ENCODE measurements around the gene SALL4. TPM values are rescaled to one million over a fixed set of nuclear protein-coding genes. Genes with fewer than 3 reads are reported as not detected.

SALL4 gene
- total and polyA plus RNA-seq, 2 donors (not counting 1 experiment from before 2014, with no cell fraction given) = 0.15 to 1.5 TPM

DNA sequence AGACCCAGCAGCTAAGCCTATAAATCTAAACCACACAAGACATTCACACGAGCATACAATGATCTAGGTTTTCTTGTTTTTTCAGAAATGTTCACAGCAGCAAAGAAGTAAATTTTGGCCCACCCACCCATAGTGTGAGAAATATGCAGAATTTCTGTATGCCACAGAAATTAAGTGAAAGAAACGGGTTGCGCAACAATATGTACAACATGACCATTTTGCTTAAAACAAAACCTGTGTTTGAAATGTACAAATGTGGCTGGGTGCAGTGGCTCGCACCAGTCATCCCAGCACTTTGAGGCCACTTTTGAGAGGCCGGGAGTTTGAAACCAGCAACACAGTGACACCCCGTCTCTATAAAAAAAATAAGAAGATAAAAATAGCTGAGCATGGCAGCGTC lies 9.4 kb downstream of the SALL4 start:
- no peak overlapping the region for H3K4me2 ChIP-seq (ENCODE audit: extremely low read depth, insufficient read depth, low read length)
- H3K79me2 ChIP-seq (ENCODE audit: control insufficient read depth, insufficient read depth, low read length) = no peaks in the 10 kb centered on the region
- no peak for DNase-seq (ENCODE audit: low read depth in 2 of 2)
- no peak overlapping the region for H3K9ac ChIP-seq (ENCODE audit: insufficient read depth, low read length)
- H3K36me3 ChIP-seq (ENCODE audit: control insufficient read depth, insufficient read depth, low read length) = no peaks in the 10 kb centered on the region
- no peaks in the 10 kb centered on the region for H3K4me1 ChIP-seq (ENCODE audit: control insufficient read depth, extremely low read depth, insufficient read depth, low read length)
- no peaks in the 10 kb centered on the region for H3K9me3 ChIP-seq (ENCODE audit: control insufficient read depth, insufficient read depth, low read depth, low read length)
- H3K27me3 ChIP-seq (ENCODE audit: control insufficient read depth, insufficient read depth, low read length) = no peaks in the 10 kb centered on the region
- H3K4me3 ChIP-seq (replicated peaks in 1 of 4; ENCODE audit: control extremely low read depth in 1 of 4, insufficient read depth in 1 of 4, low read depth in 3 of 4, low read length in 4 of 4) = no peak overlapping the region
- no peak overlapping the region for H3K27ac ChIP-seq (ENCODE audit: insufficient read depth, low read length)
- H4K20me1 ChIP-seq (ENCODE audit: control insufficient read depth, extremely low read depth, insufficient read depth, low read length) = no peaks in the 10 kb centered on the region
- TF ChIP-seq, protein P1, sequence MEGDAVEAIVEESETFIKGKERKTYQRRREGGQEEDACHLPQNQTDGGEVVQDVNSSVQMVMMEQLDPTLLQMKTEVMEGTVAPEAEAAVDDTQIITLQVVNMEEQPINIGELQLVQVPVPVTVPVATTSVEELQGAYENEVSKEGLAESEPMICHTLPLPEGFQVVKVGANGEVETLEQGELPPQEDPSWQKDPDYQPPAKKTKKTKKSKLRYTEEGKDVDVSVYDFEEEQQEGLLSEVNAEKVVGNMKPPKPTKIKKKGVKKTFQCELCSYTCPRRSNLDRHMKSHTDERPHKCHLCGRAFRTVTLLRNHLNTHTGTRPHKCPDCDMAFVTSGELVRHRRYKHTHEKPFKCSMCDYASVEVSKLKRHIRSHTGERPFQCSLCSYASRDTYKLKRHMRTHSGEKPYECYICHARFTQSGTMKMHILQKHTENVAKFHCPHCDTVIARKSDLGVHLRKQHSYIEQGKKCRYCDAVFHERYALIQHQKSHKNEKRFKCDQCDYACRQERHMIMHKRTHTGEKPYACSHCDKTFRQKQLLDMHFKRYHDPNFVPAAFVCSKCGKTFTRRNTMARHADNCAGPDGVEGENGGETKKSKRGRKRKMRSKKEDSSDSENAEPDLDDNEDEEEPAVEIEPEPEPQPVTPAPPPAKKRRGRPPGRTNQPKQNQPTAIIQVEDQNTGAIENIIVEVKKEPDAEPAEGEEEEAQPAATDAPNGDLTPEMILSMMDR (conservative IDR thresholded peaks at IDR 0.05 in 1 of 2, IDR thresholded peaks at IDR 0.05 in 1 of 2; ENCODE audit: low read depth in 1 of 2, low read length in 2 of 2) = no peak
- TF ChIP-seq EZH2 (IDR thresholded peaks at IDR 0.05; ENCODE audit: low read length, missing control alignments) = no peak
- H2AFZ ChIP-seq (ENCODE audit: low read length) = no peak overlapping the region

DNA sequence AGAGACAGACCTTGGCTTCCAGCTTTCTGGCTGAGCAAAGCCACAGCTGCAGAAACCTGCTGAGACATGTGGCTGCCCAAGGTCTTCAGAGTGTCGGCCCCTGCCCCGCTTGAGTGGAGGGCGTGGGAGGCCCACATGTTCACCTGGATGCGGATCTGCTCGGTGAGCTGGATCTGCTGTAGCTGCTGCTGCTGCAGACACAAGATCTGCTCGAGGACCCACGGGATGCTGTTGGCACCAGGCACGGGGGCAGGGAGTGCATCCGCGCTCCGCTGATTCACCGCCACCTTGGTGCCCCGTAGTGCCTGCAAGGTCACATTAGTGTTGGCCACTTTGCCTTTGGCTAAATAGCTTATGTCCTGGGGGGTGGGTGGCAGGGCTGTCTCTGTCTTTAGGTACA lies 10.7 kb downstream of the SALL4 start:
- no peak for TF ChIP-seq EZH2 (IDR thresholded peaks at IDR 0.05; ENCODE audit: low read length, missing control alignments)
- TF ChIP-seq, protein P1 (conservative IDR thresholded peaks at IDR 0.05 in 1 of 2, IDR thresholded peaks at IDR 0.05 in 1 of 2; ENCODE audit: low read depth in 1 of 2, low read length in 2 of 2) = no peak
- Histone ChIP-seq H3K4me2 (ENCODE audit: extremely low read depth, insufficient read depth, low read length) (no peak overlapping the region), H4K20me1 (ENCODE audit: control insufficient read depth, extremely low read depth, insufficient read depth, low read length) (no peaks in the 10 kb centered on the region), H3K4me1 (ENCODE audit: control insufficient read depth, extremely low read depth, insufficient read depth, low read length) (no peaks in the 10 kb centered on the region), H3K36me3 (ENCODE audit: control insufficient read depth, insufficient read depth, low read length) (no peaks in the 10 kb centered on the region), H3K27me3 (ENCODE audit: control insufficient read depth, insufficient read depth, low read length) (no peaks in the 10 kb centered on the region), H3K27ac (ENCODE audit: insufficient read depth, low read length) (no peak overlapping the region), H3K9ac (ENCODE audit: insufficient read depth, low read length) (no peak overlapping the region), H3K9me3 (ENCODE audit: control insufficient read depth, insufficient read depth, low read depth, low read length) (no peaks in the 10 kb centered on the region), H3K4me3 (replicated peaks in 1 of 4; ENCODE audit: control extremely low read depth in 1 of 4, insufficient read depth in 1 of 4, low read depth in 3 of 4, low read length in 4 of 4) (no peak overlapping the region), H3K79me2 (ENCODE audit: control insufficient read depth, insufficient read depth, low read length) (no peaks in the 10 kb centered on the region), H2AFZ (ENCODE audit: low read length) (no peak overlapping the region)
- no peak for DNase-seq (ENCODE audit: low read depth in 2 of 2)

DNA sequence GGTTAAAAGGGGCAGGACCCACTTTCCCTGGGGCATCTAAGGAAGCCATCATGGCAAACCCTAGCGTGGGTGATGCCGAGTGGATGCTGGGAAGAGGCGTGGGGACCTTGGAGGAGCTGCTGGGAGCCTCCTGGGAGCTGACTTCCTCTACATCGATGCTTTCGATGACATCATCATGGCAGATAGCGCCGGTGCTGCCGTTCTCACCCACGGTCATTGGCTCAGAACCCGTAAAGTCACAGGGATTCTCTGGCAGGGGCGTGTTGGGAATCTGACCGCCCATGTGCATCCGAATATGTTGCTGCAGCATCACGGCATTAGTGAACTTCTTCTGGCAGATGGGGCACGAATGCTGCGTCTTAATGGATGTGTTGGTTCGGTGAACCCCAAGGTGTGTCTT lies 12.1 kb downstream of the SALL4 start:
- no peaks in the 10 kb centered on the region for H3K4me1 ChIP-seq (ENCODE audit: control insufficient read depth, extremely low read depth, insufficient read depth, low read length)
- H4K20me1 ChIP-seq (ENCODE audit: control insufficient read depth, extremely low read depth, insufficient read depth, low read length) = no peaks in the 10 kb centered on the region
- H3K27me3 ChIP-seq (ENCODE audit: control insufficient read depth, insufficient read depth, low read length) = no peaks in the 10 kb centered on the region
- no peaks in the 10 kb centered on the region for H3K36me3 ChIP-seq (ENCODE audit: control insufficient read depth, insufficient read depth, low read length)
- DNase-seq (ENCODE audit: low read depth in 2 of 2) = no peak
- no peak overlapping the region for H3K4me3 ChIP-seq (replicated peaks in 1 of 4; ENCODE audit: control extremely low read depth in 1 of 4, insufficient read depth in 1 of 4, low read depth in 3 of 4, low read length in 4 of 4)
- TF ChIP-seq EZH2 (IDR thresholded peaks at IDR 0.05; ENCODE audit: low read length, missing control alignments) = no peak
- TF ChIP-seq, protein P1 (conservative IDR thresholded peaks at IDR 0.05 in 1 of 2, IDR thresholded peaks at IDR 0.05 in 1 of 2; ENCODE audit: low read depth in 1 of 2, low read length in 2 of 2) = no peak
- no peak overlapping the region for H3K4me2 ChIP-seq (ENCODE audit: extremely low read depth, insufficient read depth, low read length)
- H3K79me2 ChIP-seq (ENCODE audit: control insufficient read depth, insufficient read depth, low read length) = no peaks in the 10 kb centered on the region
- H2AFZ ChIP-seq (ENCODE audit: low read length) = no peak overlapping the region
- H3K9me3 ChIP-seq (ENCODE audit: control insufficient read depth, insufficient read depth, low read depth, low read length) = no peaks in the 10 kb centered on the region
- no peak overlapping the region for H3K27ac ChIP-seq (ENCODE audit: insufficient read depth, low read length)
- no peak overlapping the region for H3K9ac ChIP-seq (ENCODE audit: insufficient read depth, low read length)
